Adrenal gland (tissue), 12 donors: ENCODE measurements around the gene ALDH6A1. TPM values are rescaled to one million over a fixed set of nuclear protein-coding genes. Genes with fewer than 3 reads are reported as not detected.
"Not testable (repeated sequence)": the region's sequence is repeated elsewhere in the genome, so short reads cannot be mapped to it uniquely, and the experiment has no call there.

Experiments used
- DNase-seq, 7 donors: peaks; one replicate each; pipeline ENCODE4 v3.0.0-alpha.2; 2019 to 2020
- H3K27ac ChIP-seq, 5 donors: fragments of 200-600 bp; sonication (generic) in 4 of 5; 1 replicate in 3 of 5; 2 replicates in 2 of 5; pipeline versions ENCODE4 v1.5.1 to v1.8.0; 2016 to 2020; ENCODE audit warnings: mild to moderate bottlenecking in 1 of 5
- H3K27me3 ChIP-seq: fragments of 200-600 bp; 2 replicates; pipeline ENCODE4 v1.8.0; 2021
- H3K36me3 ChIP-seq, 2 donors: fragments of 200-600 bp; replicated peaks in 1 of 2; 1 replicate in 1 of 2; 2 replicates in 1 of 2; pipeline versions ENCODE4 v1.5.1 to v1.8.0; 2018 to 2022
- H3K4me1 ChIP-seq, 2 donors: fragments of 200-600 bp; replicated peaks in 1 of 2; 1 replicate in 1 of 2; 2 replicates in 1 of 2; pipeline versions ENCODE4 v1.5.1 to v1.8.0; 2018 to 2021
- H3K4me3 ChIP-seq, 4 donors: fragments of 200-600 bp; sonication (generic) in 3 of 4; one replicate each; pipeline ENCODE4 v1.5.1; 2016 to 2018
- H3K9me3 ChIP-seq, 3 donors: fragments of 200-600 bp; sonication (generic) in 1 of 3; replicated peaks in 1 of 3; 1 replicate in 2 of 3; 2 replicates in 1 of 3; pipeline versions ENCODE4 v1.5.1 to v1.8.0; 2016 to 2021
- POLR2A ChIP-seq, 2 donors: fragments of 450-650 bp; IDR thresholded peaks; one replicate each; pipeline ENCODE4 v1.6.1; 2017; ENCODE audit warnings: antibody characterized with exemption in 2 of 2, mild to moderate bottlenecking in 2 of 2, moderate library complexity in 1 of 2
- WGBS, 4 donors: extraction: QIAGEN DNeasy Blood & Tissue Kit in 2 of 4; methylation state at CpG; one replicate each; pipeline versions ENCODE4 v1.1.5 to v1.1.7; 2013 to 2017; 5-methylcytosine and 5-hydroxymethylcytosine counted together
- intact Hi-C, 2 donors: fragments of 100-400 bp; cut with DNase I; formaldehyde crosslinking; loops; one replicate each; pipeline versions ENCODE4 v1.14.1 to v1.15.0; 2022 to 2023
- polyA plus RNA-seq, 3 donors: library from polyadenylated mRNA; stranded (reverse); fragments of 200-250 nt in 2 of 3; fragments of 350-450 nt in 1 of 3; fragmentation: Illumina TruSeq in 1 of 3; extraction: RNeasy Lipid Tissue Mini Kit (QIAGEN cat#74804) in 1 of 3; gene quantifications; one replicate each; pipeline ENCODE4 v1.2.3, GENCODE V29; 2013 to 2014
- total RNA-seq, 9 donors: library from RNA; depleted of rRNA in 4 of 9; stranded (reverse); fragments of >200 nt in 4 of 9; fragments of 120-200 nt in 1 of 9; fragmentation: NEBNext Ultra II Directional in 1 of 9; extraction: Animal tissue kit (Norgen Biotek cat#: 25700) in 1 of 9; gene quantifications; one replicate each; pipeline versions ENCODE4 v1.1.0 to v1.2.4, GENCODE V29; 2013 to 2023
- TF ChIP-seq, protein P1 (sequence below), 6 experiments: fragments of 450-650 bp in 4 of 6; fragments of 200-600 bp in 2 of 6; sonication (generic) in 1 of 6; IDR thresholded peaks; 1 replicate in 5 of 6; 2 replicates in 1 of 6; pipeline versions ENCODE4 v1.5.1 to v1.8.0; 2016 to 2021; ENCODE audit warnings: antibody characterized with exemption in 6 of 6, mild to moderate bottlenecking in 2 of 6, moderate library complexity in 1 of 6
- donor health status: healthy with polysubstance abuse.
- donor health status: Bipolar disorder and iron deficiency.
- donor health status: DM: yes; HTN: yes; CAD: no.
- donor health status: DM: no; HTN: no; CAD: no.
- donor health status: DM: no; HTN: no; CAD: no.
- donor health status: DM: yes; HTN: yes; CAD: no.

The ALDH6A1 gene
- total and polyA plus RNA-seq, 12 donors: 5.9 to 68.9 (median 36.0) TPM

DNA sequence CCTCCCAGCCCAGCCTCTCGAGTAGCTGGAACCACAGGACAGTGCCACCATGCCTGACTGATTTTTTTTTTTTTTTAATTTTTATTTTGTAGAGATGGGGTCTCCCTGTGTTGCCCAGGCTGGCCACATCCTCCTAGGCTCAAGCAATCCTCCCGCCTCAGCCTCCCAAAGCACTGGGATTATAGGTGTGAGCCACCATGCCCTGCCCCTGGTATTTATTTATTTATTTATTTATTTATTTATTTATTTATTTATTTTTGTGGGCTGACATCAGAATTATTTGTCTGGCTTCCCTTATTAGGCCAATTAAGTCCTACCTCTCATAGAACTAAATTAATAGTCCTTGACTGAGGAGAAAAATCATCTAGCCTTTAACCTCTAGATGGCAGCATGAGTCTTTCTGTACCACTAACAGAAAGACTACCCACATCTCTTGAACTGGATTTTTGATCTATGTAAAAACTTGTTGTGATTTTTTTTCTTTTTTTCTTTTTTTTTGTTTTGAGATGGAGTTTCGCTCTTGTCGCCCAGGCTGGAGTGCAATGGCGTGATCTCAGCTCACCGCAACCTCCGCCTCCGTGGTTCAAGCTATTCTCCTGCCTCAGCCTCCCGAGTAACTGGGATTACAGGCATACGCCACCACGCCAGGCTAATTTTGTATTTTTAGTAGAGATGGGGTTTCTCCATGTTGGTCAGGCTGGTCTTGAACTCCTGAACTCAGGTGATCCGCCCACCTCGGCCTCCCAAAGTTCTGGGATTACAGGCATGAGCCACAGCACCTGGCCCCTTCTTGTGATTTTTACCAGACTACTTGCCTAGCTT lies 27.4 kb upstream of the ALDH6A1 start:
- H3K9me3 ChIP-seq, H3K27ac ChIP-seq, H3K4me1 ChIP-seq, H3K27me3 ChIP-seq, H3K4me3 ChIP-seq, H3K36me3 ChIP-seq: not testable (repeated sequence)
- intact Hi-C loops: loop anchor here (2.0 to 5.0 kb wide), 2 partner anchors 141 kb away; no protein-coding TSS in a partner anchor
- TF ChIP-seq, protein P1, sequence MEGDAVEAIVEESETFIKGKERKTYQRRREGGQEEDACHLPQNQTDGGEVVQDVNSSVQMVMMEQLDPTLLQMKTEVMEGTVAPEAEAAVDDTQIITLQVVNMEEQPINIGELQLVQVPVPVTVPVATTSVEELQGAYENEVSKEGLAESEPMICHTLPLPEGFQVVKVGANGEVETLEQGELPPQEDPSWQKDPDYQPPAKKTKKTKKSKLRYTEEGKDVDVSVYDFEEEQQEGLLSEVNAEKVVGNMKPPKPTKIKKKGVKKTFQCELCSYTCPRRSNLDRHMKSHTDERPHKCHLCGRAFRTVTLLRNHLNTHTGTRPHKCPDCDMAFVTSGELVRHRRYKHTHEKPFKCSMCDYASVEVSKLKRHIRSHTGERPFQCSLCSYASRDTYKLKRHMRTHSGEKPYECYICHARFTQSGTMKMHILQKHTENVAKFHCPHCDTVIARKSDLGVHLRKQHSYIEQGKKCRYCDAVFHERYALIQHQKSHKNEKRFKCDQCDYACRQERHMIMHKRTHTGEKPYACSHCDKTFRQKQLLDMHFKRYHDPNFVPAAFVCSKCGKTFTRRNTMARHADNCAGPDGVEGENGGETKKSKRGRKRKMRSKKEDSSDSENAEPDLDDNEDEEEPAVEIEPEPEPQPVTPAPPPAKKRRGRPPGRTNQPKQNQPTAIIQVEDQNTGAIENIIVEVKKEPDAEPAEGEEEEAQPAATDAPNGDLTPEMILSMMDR (IDR thresholded peaks at IDR 0.05): peak; percentile 41 to 77 (median 60)
- DNase-seq: peak in 1 of 7 donors; percentile 3
- 79 to 86% (median 84%) methylated on average over 13 of the region's 13 CpGs for WGBS, 4 donors

DNA sequence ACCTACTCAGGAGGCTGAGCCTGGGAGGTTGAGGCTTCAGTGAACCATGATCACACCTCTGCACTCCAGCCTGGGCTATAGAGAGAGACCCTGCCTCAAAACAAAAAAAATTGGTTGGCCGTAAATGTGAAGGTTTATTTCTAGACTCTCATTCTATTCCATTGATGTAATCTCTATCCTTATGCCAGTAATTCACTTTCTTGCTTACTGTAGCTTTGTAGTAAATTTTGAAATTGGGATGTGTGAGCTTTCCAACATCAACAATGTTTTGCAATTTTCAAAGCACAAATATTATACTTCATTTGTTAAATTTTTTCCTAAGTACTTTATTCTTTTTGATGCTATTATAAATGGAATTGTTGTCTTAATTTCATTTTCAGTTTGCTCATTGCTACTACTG lies 25.1 kb upstream of the ALDH6A1 start:
- H3K36me3 ChIP-seq: peaks cover 0 to 2% of the 10 kb centered on the region in 2 donors
- 62 to 83% (median 75%) methylated on average over 1 of the region's 1 CpG for WGBS, 4 donors
- H3K4me3 ChIP-seq: no peak overlapping the region
- intact Hi-C loops: no loop called here
- no peak overlapping the region for H3K27ac ChIP-seq
- H3K9me3 ChIP-seq: no peaks in the 10 kb centered on the region
- H3K4me1 ChIP-seq: no peaks in the 10 kb centered on the region
- DNase-seq: no peak
- TF ChIP-seq, protein P1 (IDR thresholded peaks at IDR 0.05): no peak
- no peak for TF ChIP-seq POLR2A (IDR thresholded peaks at IDR 0.05)
- no peaks in the 10 kb centered on the region for H3K27me3 ChIP-seq

DNA sequence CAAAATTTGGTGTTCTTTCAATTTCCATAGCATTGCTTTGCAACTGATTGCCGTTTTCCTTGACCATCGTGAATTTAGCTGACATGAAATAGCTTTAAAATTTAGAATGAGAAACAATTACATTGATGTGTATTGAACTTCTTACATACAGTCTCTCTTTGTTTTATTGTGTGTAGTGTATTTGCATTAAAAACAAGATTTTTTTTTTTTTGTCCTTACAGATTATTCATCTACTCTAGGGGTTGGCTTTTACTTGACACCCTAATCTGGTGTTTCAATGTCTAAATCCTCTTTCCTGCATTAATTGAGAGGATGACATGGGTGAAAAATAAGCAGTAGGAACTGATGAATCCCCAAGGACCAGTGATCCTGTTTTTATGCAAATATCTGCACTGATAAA lies 21.1 kb upstream of the ALDH6A1 start:
- intact Hi-C loops: no loop called here
- H3K36me3 ChIP-seq: peaks cover 0 to 2% of the 10 kb centered on the region in 2 donors
- no peak overlapping the region for H3K4me3 ChIP-seq
- H3K27ac ChIP-seq: no peak overlapping the region
- 91 to 98% (median 94%) methylated on average over 2 of the region's 2 CpGs for WGBS, 4 donors
- H3K27me3 ChIP-seq: no peaks in the 10 kb centered on the region
- no peaks in the 10 kb centered on the region for H3K9me3 ChIP-seq
- TF ChIP-seq, protein P1 (IDR thresholded peaks at IDR 0.05): no peak
- TF ChIP-seq POLR2A (IDR thresholded peaks at IDR 0.05): no peak
- H3K4me1 ChIP-seq: no peaks in the 10 kb centered on the region
- DNase-seq: no peak

DNA sequence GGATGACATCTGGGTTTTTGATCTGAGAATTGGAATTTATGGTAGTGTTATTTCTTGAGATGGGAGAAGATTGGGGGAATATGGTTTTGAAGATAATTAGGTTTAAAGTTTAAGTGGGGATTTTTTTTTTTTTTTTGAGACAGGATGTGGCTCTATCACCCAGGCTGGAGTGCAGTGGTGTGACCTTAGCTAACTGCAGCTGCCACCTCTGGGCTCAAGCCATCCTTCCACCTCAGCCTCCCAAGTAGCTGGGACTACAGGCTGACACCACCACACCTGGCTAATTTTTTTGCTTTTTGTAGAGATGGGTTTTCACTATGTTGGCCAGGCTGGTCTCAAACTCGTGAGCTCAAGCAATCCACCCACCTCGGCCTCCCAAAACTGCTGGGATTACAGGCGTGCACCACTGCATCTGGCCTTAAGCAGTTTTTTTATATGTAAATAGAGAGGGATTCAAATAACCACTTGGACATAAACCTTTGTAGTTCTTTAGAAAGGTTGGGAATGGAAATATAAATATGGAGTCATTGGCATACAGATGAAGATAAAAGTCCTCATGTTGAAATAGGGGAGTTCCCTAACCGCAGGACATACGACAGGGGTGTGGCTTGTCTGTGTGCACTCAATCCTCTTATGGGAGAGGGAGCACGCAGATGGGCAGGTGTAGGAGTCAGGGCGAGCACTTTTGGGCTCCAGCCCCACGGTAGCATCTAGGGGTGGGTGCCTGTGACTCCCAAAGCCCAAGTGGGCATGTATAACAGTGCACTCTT lies 5.2 kb upstream of the ALDH6A1 start:
- no peak for DNase-seq
- Histone ChIP-seq H3K36me3 (no peaks in the 10 kb centered on the region), H3K4me1 (peaks cover 4 to 14% of the 10 kb centered on the region in 2 donors), H3K27ac (no peak overlapping the region), H3K9me3 (no peaks in the 10 kb centered on the region), H3K4me3 (no peak overlapping the region), H3K27me3 (no peaks in the 10 kb centered on the region)
- TF ChIP-seq POLR2A (IDR thresholded peaks at IDR 0.05): no peak
- TF ChIP-seq, protein P1 (IDR thresholded peaks at IDR 0.05): no peak
- intact Hi-C loops: no loop called here
- WGBS, 4 donors: 91 to 97% (median 93%) methylated on average over 8 of the region's 8 CpGs
